Measurements from ENCODE around the gene CREB3L2. TPM values are rescaled to one million over a fixed set of nuclear protein-coding genes. Genes with fewer than 3 reads are reported as not detected.

The CREB3L2 gene
- total and polyA plus RNA-seq, 2 of the 8 experiments (the other 6 are each of a cell fraction or from before 2014, with no cell fraction given): 14.4 to 48.3 TPM

- TF ChIP-seq SP1 (IDR thresholded peaks at IDR 0.05; ENCODE audit: low read depth, low read length): no peak
- TF ChIP-seq RXRA (IDR thresholded peaks at IDR 0.05; ENCODE audit: insufficient read depth, low read depth, low read length): no peak
- TF ChIP-seq GTF2F1 (IDR thresholded peaks at IDR 0.05; ENCODE audit: borderline replicate concordance, low read depth, low read length): no peak
- TF ChIP-seq PHF8 (conservative IDR thresholded peaks at IDR 0.05; ENCODE audit: low read depth, low read length): no peak
- TF ChIP-seq KDM5A (IDR thresholded peaks at IDR 0.05; ENCODE audit: low read length): no peak
- no peak for TF ChIP-seq TEAD4 (IDR thresholded peaks at IDR 0.05; ENCODE audit: low read depth, low read length)
- TF ChIP-seq HDAC2 (IDR thresholded peaks at IDR 0.05; ENCODE audit: borderline replicate concordance in 1 of 2, low read depth in 2 of 2, low read length in 2 of 2): no peak
- TF ChIP-seq ATF3 (IDR thresholded peaks at IDR 0.05; ENCODE audit: insufficient read depth, low read depth, low read length): no peak
These were observed 115.1 kb downstream of the CREB3L2 start (continued) for GRCh38 chr7:137886746-137887145.
